Kidney epithelial cell (primary cell): ENCODE data around the gene SH3RF3. TPM values are rescaled to one million over a fixed set of nuclear protein-coding genes. Genes with fewer than 3 reads are reported as not detected.

Experiments
- DNase-seq: peaks from one replicate; pipeline ENCODE4 v3.0.0-alpha.2; 2010; ENCODE audit warnings: low read depth
- H3K27me3 ChIP-seq: 2 replicates; pipeline ENCODE4 v1.6.0; 2011; ENCODE audit warnings: low read length; ENCODE audit not compliant: control insufficient read depth, insufficient read depth
- H3K36me3 ChIP-seq: 2 replicates; pipeline ENCODE4 v1.5.1; 2011; ENCODE audit warnings: low read length; ENCODE audit not compliant: control insufficient read depth, insufficient read depth
- H3K4me3 ChIP-seq: 2 replicates; pipeline ENCODE4 v1.5.1; 2011; ENCODE audit warnings: low read depth, mild to moderate bottlenecking, control low read depth, low read length
- CTCF ChIP-seq: IDR thresholded peaks from 2 replicates; pipeline ENCODE4 v1.5.1; 2011; ENCODE audit warnings: mild to moderate bottlenecking, moderate library complexity, low read length, control low read depth, inconsistent platforms; ENCODE audit not compliant: insufficient read depth, poor library complexity, severe bottlenecking
- total RNA-seq: library from RNA; depleted of rRNA; stranded (reverse); fragments of >200 nt; gene quantifications from 2 replicates; pipeline ENCODE4 v1.2.3, GENCODE V29; 2015

Gene SH3RF3
- total RNA-seq, 1 donor from 2014 or later, result 9.6 TPM

- Histone ChIP-seq H3K4me3 (no peak overlapping the region), H3K27me3 (no peaks in the 10 kb centered on the region), H3K36me3 (no peaks in the 10 kb centered on the region)
- DNase-seq, result no peak
- TF ChIP-seq CTCF, result no peak
Observed at GRCh38 chr2:109153005-109153784, 24.2 kb downstream of the SH3RF3 start.

- no peak for TF ChIP-seq CTCF
- H3K4me3 ChIP-seq, result no peak overlapping the region
- no peak for DNase-seq
Observed at GRCh38 chr2:109153807-109154206, 24.8 kb downstream of the SH3RF3 start.

GRCh38 chr2:109154226-109154625 is 25.2 kb downstream of the SH3RF3 start:
- no peak overlapping the region for H3K4me3 ChIP-seq
- no peaks in the 10 kb centered on the region for H3K27me3 ChIP-seq
- no peak for DNase-seq
- TF ChIP-seq CTCF, result no peak
- no peaks in the 10 kb centered on the region for H3K36me3 ChIP-seq

More at GRCh38 chr2:109153807-109154206, 24.8 kb downstream of the SH3RF3 start:
- Histone ChIP-seq H3K36me3 (no peaks in the 10 kb centered on the region), H3K27me3 (no peaks in the 10 kb centered on the region)

GRCh38 chr2:109155553-109156451 is 26.8 kb downstream of the SH3RF3 start:
- no peaks in the 10 kb centered on the region for H3K36me3 ChIP-seq
- no peak for TF ChIP-seq CTCF
- no peak for DNase-seq
- H3K27me3 ChIP-seq, result no peaks in the 10 kb centered on the region
- no peak overlapping the region for H3K4me3 ChIP-seq

GRCh38 chr2:109157563-109158105 is 28.6 kb downstream of the SH3RF3 start:
- Histone ChIP-seq H3K36me3 (no peaks in the 10 kb centered on the region), H3K4me3 (no peak overlapping the region), H3K27me3 (no peaks in the 10 kb centered on the region)
- no peak for DNase-seq
- TF ChIP-seq CTCF, result no peak
